Osteocyte (in vitro differentiated cells): Measurements from ENCODE around the gene MSX1. TPM values are rescaled to one million over a fixed set of nuclear protein-coding genes. Genes with fewer than 3 reads are reported as not detected.
"Not testable (repeated sequence)": the region's sequence is repeated elsewhere in the genome, so short reads cannot be mapped to it uniquely, and the experiment has no call there.

ENCODE experiments used
- DNase-seq: peaks from one replicate; pipeline ENCODE4 v3.0.0; 2021; ENCODE audit warnings: mixed read lengths; ENCODE audit not compliant: unreplicated experiment; ENCODE audit errors: extremely low spot score
- H3K27ac Mint-ChIP-seq: one replicate; pipeline ENCODE4 v1.8.0; 2021; ENCODE audit warnings: mild to moderate bottlenecking, mixed read lengths; ENCODE audit not compliant: unreplicated experiment
- H3K27me3 Mint-ChIP-seq: one replicate; pipeline ENCODE4 v1.8.0; 2021; ENCODE audit warnings: mixed read lengths; ENCODE audit not compliant: unreplicated experiment
- H3K36me3 Mint-ChIP-seq: one replicate; pipeline ENCODE4 v1.8.0; 2021; ENCODE audit warnings: mixed read lengths; ENCODE audit not compliant: unreplicated experiment
- H3K4me1 Mint-ChIP-seq: one replicate; pipeline ENCODE4 v1.8.0; 2021; ENCODE audit warnings: mixed read lengths; ENCODE audit not compliant: unreplicated experiment
- H3K4me3 Mint-ChIP-seq: one replicate; pipeline ENCODE4 v1.8.0; 2021; ENCODE audit warnings: mild to moderate bottlenecking, moderate library complexity, mixed read lengths; ENCODE audit not compliant: unreplicated experiment
- H3K9me3 Mint-ChIP-seq: one replicate; pipeline ENCODE4 v1.8.0; 2021; ENCODE audit warnings: mixed read lengths; ENCODE audit not compliant: unreplicated experiment
- CTCF ChIP-seq: fragments of 200-600 bp; sonication (generic); IDR thresholded peaks from 2 replicates; pipeline ENCODE4 v1.5.0; 2021; ENCODE audit warnings: antibody characterized with exemption, mild to moderate bottlenecking, moderate library complexity
- total RNA-seq: library from RNA; stranded (reverse); gene quantifications from 2 replicates; pipeline ENCODE4 v1.2.1, GENCODE V29; 2021

The MSX1 gene
- total RNA-seq, 1 donor from 2014 or later = 3.5 TPM

GRCh38 chr4:4818415-4819212, 40.9 kb upstream of the MSX1 start:
- Mint-ChIP-seq H3K27me3 (peaks cover 31% of the 10 kb centered on the region), H3K36me3 (no peaks in the 10 kb centered on the region), H3K27ac (no peak overlapping the region), H3K4me1 (no peaks in the 10 kb centered on the region), H3K4me3 (no peak overlapping the region), H3K9me3 (no peaks in the 10 kb centered on the region)
- no peak for TF ChIP-seq CTCF
- peak; percentile 65 for DNase-seq

- no peaks in the 10 kb centered on the region for H3K36me3 Mint-ChIP-seq
- no peak overlapping the region for H3K27ac Mint-ChIP-seq
- H3K9me3 Mint-ChIP-seq = no peaks in the 10 kb centered on the region
- H3K4me1 Mint-ChIP-seq = no peaks in the 10 kb centered on the region
- no peak for TF ChIP-seq CTCF
- H3K27me3 Mint-ChIP-seq = peaks cover 25% of the 10 kb centered on the region
- no peak overlapping the region for H3K4me3 Mint-ChIP-seq
- DNase-seq = peak; percentile 67
These were observed 40.3 kb upstream of the MSX1 start for GRCh38 chr4:4819213-4819606.

- H3K9me3 Mint-ChIP-seq = no peaks in the 10 kb centered on the region
- no peak for TF ChIP-seq CTCF
- H3K27me3 Mint-ChIP-seq = peaks cover 19% of the 10 kb centered on the region
- no peak overlapping the region for H3K27ac Mint-ChIP-seq
- no peaks in the 10 kb centered on the region for H3K36me3 Mint-ChIP-seq
- H3K4me3 Mint-ChIP-seq = no peak overlapping the region
- H3K4me1 Mint-ChIP-seq = no peaks in the 10 kb centered on the region
- peak; percentile 77 for DNase-seq
These were observed 39.2 kb upstream of the MSX1 start for GRCh38 chr4:4820261-4820660.

- no peak overlapping the region for H3K27ac Mint-ChIP-seq
- no peak for TF ChIP-seq CTCF
- no peak overlapping the region for H3K4me3 Mint-ChIP-seq
- DNase-seq = peak; percentile 54
- H3K4me1 Mint-ChIP-seq = no peaks in the 10 kb centered on the region
- H3K27me3 Mint-ChIP-seq = peaks cover 17% of the 10 kb centered on the region
- H3K9me3 Mint-ChIP-seq = no peaks in the 10 kb centered on the region
- H3K36me3 Mint-ChIP-seq = no peaks in the 10 kb centered on the region
These were observed 38.7 kb upstream of the MSX1 start for GRCh38 chr4:4820739-4821138.

- TF ChIP-seq CTCF = no peak
These were observed 37.9 kb upstream of the MSX1 start for GRCh38 chr4:4821577-4821976.

GRCh38 chr4:4822286-4822685, 37.2 kb upstream of the MSX1 start:
- not testable (repeated sequence) for H3K27ac Mint-ChIP-seq, H3K9me3 Mint-ChIP-seq, H3K36me3 Mint-ChIP-seq, H3K4me1 Mint-ChIP-seq, H3K4me3 Mint-ChIP-seq
- peak; percentile 65 for DNase-seq
- H3K27me3 Mint-ChIP-seq = peaks cover 12% of the 10 kb centered on the region

More at GRCh38 chr4:4821577-4821976, 37.9 kb upstream of the MSX1 start:
- Mint-ChIP-seq H3K27me3 (peaks cover 14% of the 10 kb centered on the region), H3K36me3 (no peaks in the 10 kb centered on the region), H3K9me3 (no peaks in the 10 kb centered on the region), H3K4me1 (no peaks in the 10 kb centered on the region), H3K4me3 (no peak overlapping the region), H3K27ac (no peak overlapping the region)
- no peak for DNase-seq
